Measurements from ENCODE around the gene JAKMIP1. TPM values are rescaled to one million over a fixed set of nuclear protein-coding genes. Genes with fewer than 3 reads are reported as not detected.

The JAKMIP1 gene
- total RNA-seq, 1 experiment from 2014 or later: not detected

DNA sequence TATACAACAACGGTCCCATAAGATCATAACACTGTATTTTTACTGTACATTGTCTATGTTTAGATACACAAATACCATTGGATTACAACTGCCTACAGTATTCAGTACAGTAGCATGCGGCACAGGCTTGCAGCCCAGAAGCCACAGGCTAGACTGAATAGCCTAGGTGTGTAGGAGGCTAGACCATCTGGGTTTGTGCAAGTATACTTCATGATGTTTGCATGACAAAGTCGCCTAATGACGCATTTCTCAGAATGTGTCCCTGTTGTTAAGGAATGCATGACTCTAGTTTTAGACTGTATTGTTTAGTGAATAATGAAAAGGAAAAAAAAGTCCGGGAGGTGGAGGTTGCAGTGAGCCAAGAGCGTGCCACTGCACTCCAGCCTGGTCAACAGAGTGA is 125.6 kb downstream of the JAKMIP1 start:
- H3K9me3 Mint-ChIP-seq (ENCODE audit: unreplicated experiment): no peaks in the 10 kb centered on the region
- H3K4me3 Mint-ChIP-seq (ENCODE audit: unreplicated experiment): no peak overlapping the region
- H3K27me3 Mint-ChIP-seq (ENCODE audit: insufficient read depth, unreplicated experiment): peaks cover 11% of the 10 kb centered on the region
- Histone ChIP-seq H3K4me1 (no peaks in the 10 kb centered on the region), H3K27me3 (replicated peaks; ENCODE audit: control insufficient read depth, insufficient read depth, low read length) (no peaks in the 10 kb centered on the region), H3K9me3 (no peaks in the 10 kb centered on the region), H3K4me3 (ENCODE audit: low read depth, low read length) (no peak overlapping the region), H3K36me3 (ENCODE audit: control insufficient read depth, insufficient read depth, low read length) (no peaks in the 10 kb centered on the region)
- intact Hi-C loops (cut with micrococcal nuclease; ENCODE audit: unreplicated experiment): no loop called here
- no TSS peak for BruUV-seq (replicated peaks)
- H3K36me3 Mint-ChIP-seq (ENCODE audit: insufficient read depth, unreplicated experiment): peaks cover 4% of the 10 kb centered on the region
- no peaks in the 10 kb centered on the region for H3K4me1 Mint-ChIP-seq (ENCODE audit: low read depth, unreplicated experiment)
- no peak overlapping the region for H3K27ac Mint-ChIP-seq (ENCODE audit: unreplicated experiment)
- CTCF ChIA-PET: no interaction called here
- TF ChIP-seq, protein P1, sequence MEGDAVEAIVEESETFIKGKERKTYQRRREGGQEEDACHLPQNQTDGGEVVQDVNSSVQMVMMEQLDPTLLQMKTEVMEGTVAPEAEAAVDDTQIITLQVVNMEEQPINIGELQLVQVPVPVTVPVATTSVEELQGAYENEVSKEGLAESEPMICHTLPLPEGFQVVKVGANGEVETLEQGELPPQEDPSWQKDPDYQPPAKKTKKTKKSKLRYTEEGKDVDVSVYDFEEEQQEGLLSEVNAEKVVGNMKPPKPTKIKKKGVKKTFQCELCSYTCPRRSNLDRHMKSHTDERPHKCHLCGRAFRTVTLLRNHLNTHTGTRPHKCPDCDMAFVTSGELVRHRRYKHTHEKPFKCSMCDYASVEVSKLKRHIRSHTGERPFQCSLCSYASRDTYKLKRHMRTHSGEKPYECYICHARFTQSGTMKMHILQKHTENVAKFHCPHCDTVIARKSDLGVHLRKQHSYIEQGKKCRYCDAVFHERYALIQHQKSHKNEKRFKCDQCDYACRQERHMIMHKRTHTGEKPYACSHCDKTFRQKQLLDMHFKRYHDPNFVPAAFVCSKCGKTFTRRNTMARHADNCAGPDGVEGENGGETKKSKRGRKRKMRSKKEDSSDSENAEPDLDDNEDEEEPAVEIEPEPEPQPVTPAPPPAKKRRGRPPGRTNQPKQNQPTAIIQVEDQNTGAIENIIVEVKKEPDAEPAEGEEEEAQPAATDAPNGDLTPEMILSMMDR (IDR thresholded peaks at IDR 0.05; ENCODE audit: insufficient read depth in 1 of 2, low read depth in 1 of 2, low read length in 1 of 2, severe bottlenecking in 1 of 2, unreplicated experiment in 1 of 2): no peak
- no peak for DNase-seq
- POLR2A ChIA-PET: no interaction called here

DNA sequence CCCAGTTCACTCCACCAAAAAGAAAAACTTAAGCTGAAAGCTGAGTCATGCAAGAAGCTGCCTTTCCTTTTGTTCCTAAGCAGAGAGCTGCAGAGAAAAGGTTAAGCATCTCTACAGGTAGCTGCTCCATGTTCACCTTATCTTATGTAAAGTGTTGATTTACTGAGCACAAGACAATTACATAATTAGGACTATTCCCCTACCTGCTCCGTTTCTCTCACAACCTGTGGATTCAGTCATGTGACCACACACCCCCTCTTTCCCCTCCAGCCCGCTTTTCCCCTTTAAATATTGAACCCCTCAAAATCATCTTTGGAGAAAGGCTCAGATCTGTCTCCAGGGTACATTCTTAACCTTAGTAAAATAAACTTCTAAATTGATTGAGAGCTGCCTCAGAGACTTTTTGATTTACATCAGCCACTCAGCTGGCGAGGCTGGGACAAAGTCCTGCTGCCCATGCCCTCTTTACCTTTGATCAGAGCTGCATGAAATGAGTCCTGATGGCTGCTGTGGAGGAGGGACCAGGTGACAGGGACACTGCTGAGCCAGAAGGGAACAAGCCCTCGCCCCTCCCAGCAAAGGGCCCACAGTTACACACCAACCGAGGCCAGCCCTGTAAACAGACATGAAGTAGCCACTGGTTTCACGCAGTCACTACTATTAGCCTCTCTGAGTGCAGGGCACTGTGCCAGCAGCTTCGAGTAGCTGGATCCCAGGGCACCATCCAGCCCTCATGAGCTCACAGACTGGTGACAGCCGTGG is 128.2 kb downstream of the JAKMIP1 start:
- TF ChIP-seq, protein P1 (IDR thresholded peaks at IDR 0.05; ENCODE audit: insufficient read depth in 1 of 2, low read depth in 1 of 2, low read length in 1 of 2, severe bottlenecking in 1 of 2, unreplicated experiment in 1 of 2): no peak
- no peaks in the 10 kb centered on the region for H3K9me3 Mint-ChIP-seq (ENCODE audit: unreplicated experiment)
- no peaks in the 10 kb centered on the region for H3K4me1 Mint-ChIP-seq (ENCODE audit: low read depth, unreplicated experiment)
- Histone ChIP-seq H3K9me3 (no peaks in the 10 kb centered on the region), H3K36me3 (ENCODE audit: control insufficient read depth, insufficient read depth, low read length) (no peaks in the 10 kb centered on the region), H3K4me3 (ENCODE audit: low read depth, low read length) (no peak overlapping the region), H3K4me1 (no peaks in the 10 kb centered on the region), H3K27me3 (replicated peaks; ENCODE audit: control insufficient read depth, insufficient read depth, low read length) (no peaks in the 10 kb centered on the region)
- no peak overlapping the region for H3K4me3 Mint-ChIP-seq (ENCODE audit: unreplicated experiment)
- peaks cover 12% of the 10 kb centered on the region for H3K27me3 Mint-ChIP-seq (ENCODE audit: insufficient read depth, unreplicated experiment)
- H3K27ac Mint-ChIP-seq (ENCODE audit: unreplicated experiment): no peak overlapping the region
- BruUV-seq (replicated peaks): no TSS peak
- POLR2A ChIA-PET: no interaction called here
- no peak for DNase-seq
- CTCF ChIA-PET: no interaction called here
- intact Hi-C loops (cut with micrococcal nuclease; ENCODE audit: unreplicated experiment): no loop called here
- no peaks in the 10 kb centered on the region for H3K36me3 Mint-ChIP-seq (ENCODE audit: insufficient read depth, unreplicated experiment)

DNA sequence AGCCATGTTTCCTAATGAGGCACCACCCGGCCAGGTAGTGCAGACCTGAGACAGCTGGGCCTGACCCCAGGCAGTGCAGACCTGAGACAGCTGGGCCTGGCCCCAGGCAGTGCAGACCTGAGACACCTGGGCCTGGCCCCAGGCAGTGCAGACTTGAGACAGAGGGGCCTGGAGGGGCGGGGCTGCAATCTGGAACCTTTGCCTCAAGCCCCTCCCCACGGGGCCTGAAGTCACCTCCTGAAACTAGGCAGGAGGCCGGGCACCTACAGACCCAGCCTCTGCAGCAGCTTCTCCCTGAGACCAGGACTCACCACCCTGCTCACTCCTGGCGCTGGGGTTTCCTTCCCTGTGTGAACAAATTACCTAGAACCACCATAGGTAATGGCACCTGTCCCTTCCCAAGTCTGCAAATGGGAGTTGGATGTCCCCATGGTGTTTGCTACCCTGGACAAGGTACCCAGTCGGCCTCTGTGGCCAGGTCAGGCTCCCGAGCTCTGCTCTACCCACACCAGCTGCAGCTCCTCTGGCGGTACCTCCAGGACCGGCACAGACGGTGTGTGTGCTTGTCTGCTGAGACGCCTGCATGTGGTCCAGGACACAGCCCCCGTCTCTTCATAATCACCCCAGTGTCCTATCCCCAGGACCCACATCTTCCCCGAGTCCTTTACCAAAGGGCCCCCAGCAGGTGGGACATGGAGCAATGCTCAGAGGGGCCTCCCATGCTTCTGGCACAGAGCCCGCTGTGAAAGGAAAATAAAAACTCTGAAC is 129.0 kb downstream of the JAKMIP1 start:
- no peaks in the 10 kb centered on the region for H3K36me3 Mint-ChIP-seq (ENCODE audit: insufficient read depth, unreplicated experiment)
- no peaks in the 10 kb centered on the region for H3K9me3 ChIP-seq

More for the DNA sequence above, 129.0 kb downstream of the JAKMIP1 start:
- Mint-ChIP-seq H3K9me3 (ENCODE audit: unreplicated experiment) (no peaks in the 10 kb centered on the region), H3K4me1 (ENCODE audit: low read depth, unreplicated experiment) (no peaks in the 10 kb centered on the region), H3K4me3 (ENCODE audit: unreplicated experiment) (no peak overlapping the region), H3K27ac (ENCODE audit: unreplicated experiment) (no peak overlapping the region), H3K27me3 (ENCODE audit: insufficient read depth, unreplicated experiment) (peaks cover 19% of the 10 kb centered on the region)
- no peaks in the 10 kb centered on the region for H3K36me3 ChIP-seq (ENCODE audit: control insufficient read depth, insufficient read depth, low read length)
- intact Hi-C loops (cut with micrococcal nuclease; ENCODE audit: unreplicated experiment): no loop called here
- no peaks in the 10 kb centered on the region for H3K4me1 ChIP-seq
- ChIA-PET CTCF (no interaction called here), POLR2A (no interaction called here)
- H3K27me3 ChIP-seq (replicated peaks; ENCODE audit: control insufficient read depth, insufficient read depth, low read length): no peaks in the 10 kb centered on the region
- BruUV-seq (replicated peaks): no TSS peak
- no peak overlapping the region for H3K4me3 ChIP-seq (ENCODE audit: low read depth, low read length)
- DNase-seq: no peak
- TF ChIP-seq, protein P1 (IDR thresholded peaks at IDR 0.05; ENCODE audit: insufficient read depth in 1 of 2, low read depth in 1 of 2, low read length in 1 of 2, severe bottlenecking in 1 of 2, unreplicated experiment in 1 of 2): no peak
